K562 (cell line): Measurements from ENCODE around the gene RPL29. TPM values are rescaled to one million over a fixed set of nuclear protein-coding genes. Genes with fewer than 3 reads are reported as not detected.
A peak's percentile ranks its signal among the peaks of the same experiment; 100 is the strongest.

Experiments
- ATAC-seq: fragments of 200-7000 bp; cut with Tn5 transposase; 3 replicates; pipeline ENCODE4 v1.9.1; 2020; ENCODE audit warnings: moderate library complexity
- BruUV-seq: library from RNA; stranded (reverse); fragments of 400-500 nt; replicated peaks from 2 replicates; lab custom pipeline; 2021; lab: Mats Ljungman, UMichigan
- CTCF ChIA-PET: fragments of 300-600 bp; formaldehyde crosslinking; extraction: SDS; loops from one replicate; lab custom pipeline; 2021; ENCODE audit warnings: low intra/inter-chr PET ratio; lab: Yijun Ruan, JAX
- POLR2A ChIA-PET: fragments of 300-600, 350-650 bp; sonication (Branson Sonifier 250); formaldehyde crosslinking; extraction: SDS; loops from one replicate; lab custom pipeline; 2021; ENCODE audit warnings: antibody characterized with exemption, inconsistent platforms; lab: Yijun Ruan, JAX
- DNase-seq, 4 experiments: peaks; one replicate each; pipeline versions ENCODE4 v3.0.0 to v3.0.0-alpha.2; 2011 to 2018; ENCODE audit warnings: low spot score in 3 of 4, mixed read lengths in 3 of 4; ENCODE audit errors: extremely low read depth in 1 of 4
- FAIRE-seq: peaks from 2 replicates; lab custom pipeline; 2011; peaks lifted over from hg19 to GRCh38; lab: Jason Lieb, UNC
- H2AFZ ChIP-seq: 2 replicates; pipeline ENCODE4 v1.6.0; 2011; ENCODE audit warnings: low read depth, low read length, control low read depth, inconsistent platforms
- H3K27ac ChIP-seq: fragments of 200-600 bp; 3 replicates; pipeline ENCODE4 v1.8.0; 2011; ENCODE audit warnings: low read depth, mild to moderate bottlenecking, control low read depth, inconsistent platforms, low read length, moderate library complexity, mixed read lengths; ENCODE audit errors: extremely low read depth
- H3K27me3 ChIP-seq, 2 experiments: fragments of 300-600 bp in 1 of 2; 2 replicates in 1 of 2; 3 replicates in 1 of 2; pipeline versions ENCODE4 v1.6.0 to v1.8.0; 2011; ENCODE audit warnings: inconsistent platforms in 2 of 2, low read length in 2 of 2, mild to moderate bottlenecking in 1 of 2, mixed read lengths in 1 of 2, moderate library complexity in 1 of 2; ENCODE audit not compliant: control insufficient read depth in 2 of 2, insufficient read depth in 2 of 2
- H3K36me3 ChIP-seq: fragments of 300-600 bp; 3 replicates; pipeline ENCODE4 v1.8.0; 2011; ENCODE audit warnings: mild to moderate bottlenecking, low read length, inconsistent platforms; ENCODE audit not compliant: control insufficient read depth, insufficient read depth
- H3K4me1 ChIP-seq, 2 experiments: fragments of 200-600 bp in 1 of 2; replicated peaks in 1 of 2; 2 replicates in 1 of 2; 3 replicates in 1 of 2; pipeline versions ENCODE4 v1.5.1 to v1.8.0; 2011; ENCODE audit warnings: inconsistent platforms in 2 of 2, low read length in 2 of 2, mild to moderate bottlenecking in 1 of 2, mixed read lengths in 1 of 2, moderate library complexity in 1 of 2; ENCODE audit not compliant: control insufficient read depth in 2 of 2, insufficient read depth in 2 of 2
- H3K4me2 ChIP-seq: 2 replicates; pipeline ENCODE4 v1.6.1; 2011; ENCODE audit warnings: low read length, control low read depth, inconsistent platforms, mixed read lengths; ENCODE audit not compliant: insufficient read depth
- H3K4me3 ChIP-seq: fragments of 200-600 bp; sonication (generic), shearing (Covaris generic); 2 replicates; pipeline ENCODE4 v1.5.1; 2016; ENCODE audit warnings: control low read depth, inconsistent platforms
- H3K79me2 ChIP-seq: fragments of 200-600 bp; 3 replicates; pipeline ENCODE4 v1.8.0; 2011; ENCODE audit warnings: low read length, inconsistent platforms; ENCODE audit not compliant: control insufficient read depth, insufficient read depth
- H3K9ac ChIP-seq, 2 experiments: 2 replicates each; pipeline versions ENCODE4 v1.6.0 to v1.6.1; 2011; ENCODE audit warnings: low read depth in 2 of 2, low read length in 2 of 2, control low read depth in 1 of 2, inconsistent platforms in 1 of 2, mild to moderate bottlenecking in 1 of 2, mixed read lengths in 1 of 2; ENCODE audit not compliant: insufficient read depth in 1 of 2
- H3K9me1 ChIP-seq: one replicate; pipeline ENCODE4 v1.6.0; 2011; ENCODE audit warnings: inconsistent platforms, mild to moderate bottlenecking, low read length, moderate library complexity; ENCODE audit not compliant: control insufficient read depth, insufficient read depth
- H3K9me3 ChIP-seq: replicated peaks from 2 replicates; pipeline ENCODE4 v1.5.1; 2011; ENCODE audit warnings: low read depth, low read length, inconsistent platforms; ENCODE audit not compliant: control insufficient read depth, insufficient read depth
- H4K20me1 ChIP-seq: replicated peaks from 2 replicates; pipeline ENCODE4 v1.6.1; 2011; ENCODE audit warnings: low read length, inconsistent platforms, mixed read lengths; ENCODE audit not compliant: control insufficient read depth, insufficient read depth
- BCOR ChIP-seq: fragments of 450-650 bp; IDR thresholded peaks from 2 replicates; pipeline ENCODE4 v1.6.1; 2016
- CBFA2T2 ChIP-seq: fragments of 450-650 bp; conservative IDR thresholded peaks from 2 replicates; pipeline ENCODE4 v1.6.1; 2017; ENCODE audit warnings: mild to moderate bottlenecking
- CHD2 ChIP-seq: IDR thresholded peaks from 2 replicates; pipeline ENCODE4 v1.6.1; 2011; ENCODE audit warnings: low read depth, low read length
- DACH1 ChIP-seq: fragments of 450-650 bp; IDR thresholded peaks from 2 replicates; pipeline ENCODE4 v1.6.1; 2018; ENCODE audit not compliant: partially characterized antibody
- HCFC1 ChIP-seq: IDR thresholded peaks from 2 replicates; pipeline ENCODE4 v1.6.1; 2012; ENCODE audit warnings: low read depth, low read length, improper control_type of control experiment
- HDGF ChIP-seq: fragments of 450-650 bp; IDR thresholded peaks from 2 replicates; pipeline ENCODE4 v1.6.1; 2016
- JUNB ChIP-seq: fragments of 450-650 bp; formaldehyde crosslinking; conservative IDR thresholded peaks from 2 replicates; pipeline ENCODE4 v1.4.0; 2020; ENCODE audit warnings: mild to moderate bottlenecking
- KDM1A ChIP-seq, 2 experiments: fragments of 450-650 bp; IDR thresholded peaks; 2 replicates each; pipeline ENCODE4 v1.6.1; 2016; ENCODE audit warnings: mild to moderate bottlenecking in 2 of 2
- PCBP2 ChIP-seq: fragments of 200-400 bp; formaldehyde crosslinking; IDR thresholded peaks from 2 replicates; pipeline ENCODE4 v1.6.1; 2018; ENCODE audit warnings: low read length, low read depth, mild to moderate bottlenecking, moderate library complexity; ENCODE audit not compliant: poor library complexity, severe bottlenecking
- RBM25 ChIP-seq: fragments of 200-400 bp; formaldehyde crosslinking; IDR thresholded peaks from 2 replicates; pipeline ENCODE4 v1.6.1; 2018; ENCODE audit warnings: low read length, low read depth, moderate library complexity; ENCODE audit not compliant: severe bottlenecking
- SIRT6 ChIP-seq: IDR thresholded peaks from one replicate; pipeline ENCODE4 v1.6.1; 2012; ENCODE audit warnings: low read depth, mild to moderate bottlenecking, control low read depth, inconsistent platforms, low read length, moderate library complexity
- SMAD4 ChIP-seq: fragments of 250-450 bp; sonication (Bioruptor Pico); conservative IDR thresholded peaks from 2 replicates; pipeline ENCODE4 v1.8.0; 2021; ENCODE audit warnings: inconsistent platforms, mild to moderate bottlenecking, moderate library complexity
- TFAM ChIP-seq: fragments of 250-450 bp; sonication (Bioruptor Pico); conservative IDR thresholded peaks from 2 replicates; pipeline ENCODE4 v1.5.0; 2021; ENCODE audit warnings: mild to moderate bottlenecking, moderate library complexity
- ZC3H8 ChIP-seq: fragments of 450-650 bp; IDR thresholded peaks from 2 replicates; pipeline ENCODE4 v1.6.1; 2017
- ZKSCAN3 ChIP-seq: fragments of 250-450 bp; sonication (Bioruptor Pico); IDR thresholded peaks from 2 replicates; pipeline ENCODE4 v1.4.0; 2020
- ZNF24 ChIP-seq: fragments of 450-650 bp; IDR thresholded peaks from 2 replicates; pipeline ENCODE4 v1.6.1; 2016
- ZNF589 ChIP-seq: fragments of 200-800 bp; sonication (Bioruptor generic); IDR thresholded peaks from 2 replicates; pipeline ENCODE4 v1.6.1; 2016; ENCODE audit warnings: low read depth, missing genetic modification characterization, missing compliant biosample characterization
- ZNF764 ChIP-seq: fragments of 250-450 bp; sonication (Bioruptor Pico); IDR thresholded peaks from 2 replicates; pipeline ENCODE4 v1.4.0; 2020; ENCODE audit warnings: low read depth, mild to moderate bottlenecking, moderate library complexity
- WGBS: fragments of 100-300 bp; shearing (Covaris generic); methylation state at CpG from one replicate; pipeline ENCODE4 v1.1.6; 2016; ENCODE audit warnings: low coverage, mixed read lengths; ENCODE audit not compliant: insufficient coverage; ENCODE audit errors: missing lambda C conversion rate; 5-methylcytosine and 5-hydroxymethylcytosine counted together
- in situ Hi-C: fragments of 300-500 bp; cut with MboI; formaldehyde crosslinking; loops from 4 replicates; pipeline ENCODE4 v1.15.0; 2018; ENCODE audit warnings: inconsistent platforms, mixed read lengths
- intact Hi-C: fragments of 100-400 bp; cut with micrococcal nuclease; formaldehyde crosslinking; loops from 2 replicates; pipeline ENCODE4 v1.14.2; 2022
- polyA plus RNA-seq, 8 experiments: library from polyadenylated mRNA; depleted of rRNA in 4 of 8; stranded (reverse) in 5 of 8; unstranded in 3 of 8; fragments of >200 nt; fragmentation: Nextera tagmentation in 2 of 8; fragmentation: Illumina TruSeq in 1 of 8; extraction: Ambion mirVana in 2 of 8; extraction: Trizol in 1 of 8; gene quantifications; 2 replicates each; pipeline versions ENCODE4 v1.2.1 to v1.2.3, GENCODE V29; 2011 to 2014; ENCODE audit warnings: inconsistent platforms in 1 of 8, missing spikeins in 1 of 8
- total RNA-seq, 7 experiments: library from RNA; depleted of rRNA in 6 of 7; stranded (reverse); fragments of >200 nt in 6 of 7; fragmentation: Illumina TruSeq in 2 of 7; extraction: Trizol in 2 of 7; gene quantifications; 2 replicates each; pipeline versions ENCODE4 v1.2.1 to v1.2.3, GENCODE V29; 2011 to 2021; ENCODE audit warnings: low replicate concordance in 1 of 7
- TF ChIP-seq, protein P1 (sequence below), 2 experiments: fragments of 450-650 bp in 1 of 2; sonication (generic) in 1 of 2; formaldehyde crosslinking in 1 of 2; IDR thresholded peaks in 1 of 2; conservative IDR thresholded peaks in 1 of 2; 2 replicates each; pipeline versions ENCODE4 v1.6.1 to v1.8.1; 2016 to 2023; ENCODE audit warnings: mild to moderate bottlenecking in 2 of 2, moderate library complexity in 2 of 2, inconsistent platforms in 1 of 2, missing genetic modification reagents in 1 of 2
- TF ChIP-seq, protein P2 (sequence below): fragments of 200-800 bp; sonication (Bioruptor generic); IDR thresholded peaks from 2 replicates; pipeline ENCODE4 v1.6.1; 2017; ENCODE audit warnings: missing genetic modification characterization, missing compliant biosample characterization

RPL29 gene
- total and polyA plus RNA-seq, 9 of the 15 experiments (the other 6 are each of a cell fraction or from before 2014, with no cell fraction given), result 568 to 1,475 (median 1,104) TPM

- TF ChIP-seq, protein P1, sequence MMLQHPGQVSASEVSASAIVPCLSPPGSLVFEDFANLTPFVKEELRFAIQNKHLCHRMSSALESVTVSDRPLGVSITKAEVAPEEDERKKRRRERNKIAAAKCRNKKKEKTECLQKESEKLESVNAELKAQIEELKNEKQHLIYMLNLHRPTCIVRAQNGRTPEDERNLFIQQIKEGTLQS (IDR thresholded peaks at IDR 0.05), result peak; percentile 63
- TF ChIP-seq, protein P1 (CRISPR knock-in tag; conservative IDR thresholded peaks at IDR 0.05), result no peak
Observed at GRCh38 chr3:51997935-51998596, 2.4 kb upstream of the RPL29 start (continued).

- ATAC-seq, result no peak
- TF ChIP-seq ZNF589 (CRISPR knock-in tag), result no peak
- TF ChIP-seq TFAM (CRISPR knock-in tag), result no peak
- TF ChIP-seq, protein P2, sequence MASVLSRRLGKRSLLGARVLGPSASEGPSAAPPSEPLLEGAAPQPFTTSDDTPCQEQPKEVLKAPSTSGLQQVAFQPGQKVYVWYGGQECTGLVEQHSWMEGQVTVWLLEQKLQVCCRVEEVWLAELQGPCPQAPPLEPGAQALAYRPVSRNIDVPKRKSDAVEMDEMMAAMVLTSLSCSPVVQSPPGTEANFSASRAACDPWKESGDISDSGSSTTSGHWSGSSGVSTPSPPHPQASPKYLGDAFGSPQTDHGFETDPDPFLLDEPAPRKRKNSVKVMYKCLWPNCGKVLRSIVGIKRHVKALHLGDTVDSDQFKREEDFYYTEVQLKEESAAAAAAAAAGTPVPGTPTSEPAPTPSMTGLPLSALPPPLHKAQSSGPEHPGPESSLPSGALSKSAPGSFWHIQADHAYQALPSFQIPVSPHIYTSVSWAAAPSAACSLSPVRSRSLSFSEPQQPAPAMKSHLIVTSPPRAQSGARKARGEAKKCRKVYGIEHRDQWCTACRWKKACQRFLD (CRISPR knock-in tag), result no peak
- TF ChIP-seq KDM1A (IDR thresholded peaks at IDR 0.05), result peak; percentile 32 to 37; a peak in 2 of 4 replicates
- TF ChIP-seq ZNF764 (CRISPR knock-in tag), result no peak
- TF ChIP-seq BCOR, result peak; percentile 75; the same call in 1 of the 2 replicates
- TF ChIP-seq HCFC1, result no peak
- TF ChIP-seq PCBP2, result no peak
- TF ChIP-seq SMAD4, result no peak
- TF ChIP-seq ZC3H8, result no peak
- peak; percentile 30 for TF ChIP-seq RBM25
- TF ChIP-seq SIRT6, result no peak
- TF ChIP-seq HDGF, result no peak
- TF ChIP-seq CHD2, result no peak
- TF ChIP-seq ZNF24, result no peak
- no peak for TF ChIP-seq CBFA2T2
- TF ChIP-seq JUNB (CRISPR knock-in tag), result no peak
- TF ChIP-seq ZKSCAN3 (CRISPR knock-in tag), result no peak
- TF ChIP-seq DACH1, result no peak
- DNase-seq, result no peak
- H4K20me1 ChIP-seq, result peaks cover 6% of the 10 kb centered on the region; the same call in 1 of the 2 replicates
- peaks cover 30% of the 10 kb centered on the region for H3K36me3 ChIP-seq
- H3K4me3 ChIP-seq, result no peak overlapping the region
- in situ Hi-C loops, result no loop called here
- H3K27me3 ChIP-seq, result no peaks in the 10 kb centered on the region
- 0 out of 2 replicates have a peak, but pooled peaks cover 3% of the 10 kb centered on the region for H3K9me3 ChIP-seq
- H3K4me1 ChIP-seq, result peaks cover 32 to 43% of the 10 kb centered on the region in 2 experiments
- intact Hi-C loops, result no loop called here
- BruUV-seq, result no TSS peak
- ChIA-PET POLR2A (no interaction called here), CTCF (no interaction called here)
- peaks cover 34% of the 10 kb centered on the region for H3K79me2 ChIP-seq
- WGBS, result 75% methylated on average over 2 of the region's 2 CpGs
- H3K9me1 ChIP-seq, result no peaks in the 10 kb centered on the region
- no peak overlapping the region for H3K4me2 ChIP-seq
- no peak overlapping the region for H3K27ac ChIP-seq
- no peak for FAIRE-seq
- no peak overlapping the region for H3K9ac ChIP-seq
- H2AFZ ChIP-seq, result no peak overlapping the region
Observed at GRCh38 chr3:51997172-51997571, 1.5 kb upstream of the RPL29 start.
